Psoas muscle (tissue), 8 donors: ENCODE data around the gene FBXO45. TPM values are rescaled to one million over a fixed set of nuclear protein-coding genes. Genes with fewer than 3 reads are reported as not detected.
A peak's percentile ranks its signal among the peaks of the same experiment; 100 is the strongest.
"Not testable (repeated sequence)": the region's sequence is repeated elsewhere in the genome, so short reads cannot be mapped to it uniquely, and the experiment has no call there.

Experiments
- ATAC-seq, 4 donors: fragments of 200-7000 bp; cut with Tn5 transposase; one replicate each; pipeline ENCODE4 v1.9.1; 2020; ENCODE audit warnings: moderate library complexity in 3 of 4, mild to moderate bottlenecking in 2 of 4
- DNase-seq, 2 donors: peaks; one replicate each; pipeline ENCODE4 v3.0.0-alpha.2; 2020
- H3K27ac ChIP-seq: fragments of 200-600 bp; one replicate; pipeline ENCODE4 v1.8.0; 2022
- H3K27me3 ChIP-seq, 3 donors: fragments of 200-600 bp in 1 of 3; one replicate each; pipeline versions ENCODE4 v1.6.1 to v1.8.0; 2013 to 2022; ENCODE audit warnings: low read length in 2 of 3, mild to moderate bottlenecking in 2 of 3, moderate library complexity in 1 of 3; ENCODE audit not compliant: insufficient read depth in 3 of 3
- H3K36me3 ChIP-seq, 2 donors: fragments of 200-600 bp in 1 of 2; one replicate each; pipeline versions ENCODE4 v1.6.1 to v1.8.0; 2013 to 2022; ENCODE audit warnings: low read depth in 1 of 2, mild to moderate bottlenecking in 1 of 2, moderate library complexity in 1 of 2; ENCODE audit not compliant: insufficient read depth in 1 of 2
- H3K4me1 ChIP-seq: fragments of 200-600 bp; one replicate; pipeline ENCODE4 v1.8.0; 2022
- H3K4me3 ChIP-seq: fragments of 200-600 bp; one replicate; pipeline ENCODE4 v1.8.0; 2022; ENCODE audit warnings: mild to moderate bottlenecking
- H3K9me3 ChIP-seq: fragments of 200-600 bp; one replicate; pipeline ENCODE4 v1.8.0; 2022
- WGBS, 3 donors: extraction: QIAGEN DNeasy Blood & Tissue Kit; methylation state at CpG; one replicate each; pipeline versions ENCODE4 v1.1.6 to v1.1.7; 2013; 5-methylcytosine and 5-hydroxymethylcytosine counted together
- intact Hi-C, 2 donors: fragments of 100-400 bp; cut with DNase I; formaldehyde crosslinking; loops; one replicate each; pipeline versions ENCODE4 v1.11.0 to v1.14.2; 2022
- polyA plus RNA-seq, 3 donors: library from polyadenylated mRNA; stranded (reverse); fragments of 200-250 nt; gene quantifications; one replicate each; pipeline ENCODE4 v1.2.3, GENCODE V29; 2013
- total RNA-seq, 4 donors: library from RNA; stranded (reverse); fragmentation: NEBNext Ultra II Directional in 2 of 4; extraction: Animal tissue kit (Norgen Biotek cat#: 25700) in 2 of 4; gene quantifications; one replicate each; pipeline versions ENCODE4 v1.2.1 to v1.2.4, GENCODE V29; 2021 to 2023
- TF ChIP-seq, protein P1 (sequence below): fragments of 200-600 bp; IDR thresholded peaks from one replicate; pipeline ENCODE4 v1.8.0; 2022; ENCODE audit warnings: antibody characterized with exemption
- donor health status: healthy with polysubstance abuse.
- donor health status: DM: no; HTN: no; CAD: no; lungs with moderate emphysema.
- donor health status: Bipolar disorder and iron deficiency.
- donor health status: healthy.
- donor health status: DM: yes; HTN: yes; CAD: no.
- donor health status: DM: no; HTN: no; CAD: no.
- donor health status: DM: no; HTN: no; CAD: no.
- donor health status: DM: yes; HTN: yes; CAD: no.

The FBXO45 gene
- total and polyA plus RNA-seq, 7 donors, result 9.2 to 37.0 (median 15.3) TPM

DNA sequence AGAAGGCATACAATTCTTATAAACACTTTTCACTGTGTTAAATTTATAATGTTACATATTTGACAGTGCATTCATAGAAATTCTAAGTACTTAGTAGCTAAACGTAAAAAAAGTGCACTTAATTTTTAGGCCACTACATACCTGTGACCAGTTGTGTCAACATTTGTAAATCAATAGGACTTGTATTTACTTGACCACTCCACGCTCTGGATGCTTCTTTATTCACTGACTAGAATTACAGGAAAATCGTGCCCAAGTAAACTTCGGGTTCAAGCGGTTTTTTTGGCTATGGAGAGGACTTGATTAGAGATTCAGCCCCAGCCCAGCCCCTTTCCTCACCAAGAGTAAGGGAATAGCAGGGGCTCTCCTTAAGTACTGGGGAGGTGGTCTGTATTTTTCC is 21.9 kb upstream of the FBXO45 start:
- Histone ChIP-seq H3K4me3 (no peak overlapping the region), H3K9me3 (no peaks in the 10 kb centered on the region), H3K4me1 (no peaks in the 10 kb centered on the region), H3K27me3 (no peaks in the 10 kb centered on the region), H3K36me3 (no peaks in the 10 kb centered on the region), H3K27ac (no peak overlapping the region)
- ATAC-seq, result no peak
- DNase-seq, result no peak
- WGBS, 3 donors, result 82 to 88% (median 84%) methylated on average over 5 of the region's 5 CpGs
- TF ChIP-seq, protein P1, sequence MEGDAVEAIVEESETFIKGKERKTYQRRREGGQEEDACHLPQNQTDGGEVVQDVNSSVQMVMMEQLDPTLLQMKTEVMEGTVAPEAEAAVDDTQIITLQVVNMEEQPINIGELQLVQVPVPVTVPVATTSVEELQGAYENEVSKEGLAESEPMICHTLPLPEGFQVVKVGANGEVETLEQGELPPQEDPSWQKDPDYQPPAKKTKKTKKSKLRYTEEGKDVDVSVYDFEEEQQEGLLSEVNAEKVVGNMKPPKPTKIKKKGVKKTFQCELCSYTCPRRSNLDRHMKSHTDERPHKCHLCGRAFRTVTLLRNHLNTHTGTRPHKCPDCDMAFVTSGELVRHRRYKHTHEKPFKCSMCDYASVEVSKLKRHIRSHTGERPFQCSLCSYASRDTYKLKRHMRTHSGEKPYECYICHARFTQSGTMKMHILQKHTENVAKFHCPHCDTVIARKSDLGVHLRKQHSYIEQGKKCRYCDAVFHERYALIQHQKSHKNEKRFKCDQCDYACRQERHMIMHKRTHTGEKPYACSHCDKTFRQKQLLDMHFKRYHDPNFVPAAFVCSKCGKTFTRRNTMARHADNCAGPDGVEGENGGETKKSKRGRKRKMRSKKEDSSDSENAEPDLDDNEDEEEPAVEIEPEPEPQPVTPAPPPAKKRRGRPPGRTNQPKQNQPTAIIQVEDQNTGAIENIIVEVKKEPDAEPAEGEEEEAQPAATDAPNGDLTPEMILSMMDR, result no peak
- intact Hi-C loops, result no loop called here

DNA sequence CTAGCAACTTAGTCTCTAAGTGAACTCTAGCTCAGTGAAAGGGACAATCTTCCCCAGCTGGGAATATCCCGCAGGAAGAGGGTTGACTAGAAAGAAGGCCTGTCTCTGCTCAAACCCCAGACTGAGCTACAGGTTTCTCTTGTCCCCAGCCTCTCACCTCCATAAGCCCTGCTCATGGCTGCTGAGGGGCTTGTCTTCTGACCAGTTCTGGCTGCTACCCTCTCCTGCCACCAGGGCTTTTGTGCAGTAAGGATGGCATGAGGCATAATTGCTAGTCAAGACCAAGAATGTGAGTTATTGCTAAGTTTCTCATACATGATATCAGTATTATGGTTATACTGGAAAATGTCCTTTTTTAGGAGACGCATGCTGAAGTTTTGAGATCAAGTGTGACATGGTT is 21.4 kb upstream of the FBXO45 start:
- H3K27ac ChIP-seq, result no peak overlapping the region
- H3K4me1 ChIP-seq, result no peaks in the 10 kb centered on the region
- no peaks in the 10 kb centered on the region for H3K27me3 ChIP-seq
- WGBS, 3 donors, result 94 to 97% (median 96%) methylated on average over 2 of the region's 2 CpGs
- DNase-seq (no peak), ATAC-seq (no peak)
- H3K4me3 ChIP-seq, result no peak overlapping the region
- TF ChIP-seq, protein P1, result no peak
- intact Hi-C loops, result no loop called here
- H3K9me3 ChIP-seq, result no peaks in the 10 kb centered on the region
- no peaks in the 10 kb centered on the region for H3K36me3 ChIP-seq

DNA sequence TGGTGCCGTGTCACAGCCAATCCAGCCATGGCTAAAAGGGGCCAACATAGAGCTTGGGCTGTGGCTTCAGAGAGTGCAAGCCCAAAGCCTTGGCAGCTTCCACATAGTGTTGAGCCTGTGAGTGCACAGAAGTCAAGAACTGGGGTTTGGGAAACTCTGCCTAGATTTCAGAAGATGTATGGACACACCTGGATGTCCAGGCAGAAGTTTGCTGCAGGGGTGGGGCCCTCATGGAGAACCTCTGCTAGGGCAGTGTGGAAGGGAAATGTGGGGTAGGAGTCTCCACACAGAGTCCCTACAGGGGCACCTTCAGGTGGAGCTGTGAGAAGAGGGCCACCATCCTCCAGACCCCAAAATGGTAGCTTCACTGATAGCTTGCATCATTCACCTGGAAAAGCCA is 19.1 kb upstream of the FBXO45 start:
- H3K4me3 ChIP-seq, ATAC-seq, H3K27ac ChIP-seq, H3K27me3 ChIP-seq, intact Hi-C loops, H3K9me3 ChIP-seq, DNase-seq, H3K36me3 ChIP-seq, H3K4me1 ChIP-seq: not testable (repeated sequence)
- 93 to 100% (median 100%) methylated on average over 1 of the region's 1 CpG for WGBS, 3 donors

DNA sequence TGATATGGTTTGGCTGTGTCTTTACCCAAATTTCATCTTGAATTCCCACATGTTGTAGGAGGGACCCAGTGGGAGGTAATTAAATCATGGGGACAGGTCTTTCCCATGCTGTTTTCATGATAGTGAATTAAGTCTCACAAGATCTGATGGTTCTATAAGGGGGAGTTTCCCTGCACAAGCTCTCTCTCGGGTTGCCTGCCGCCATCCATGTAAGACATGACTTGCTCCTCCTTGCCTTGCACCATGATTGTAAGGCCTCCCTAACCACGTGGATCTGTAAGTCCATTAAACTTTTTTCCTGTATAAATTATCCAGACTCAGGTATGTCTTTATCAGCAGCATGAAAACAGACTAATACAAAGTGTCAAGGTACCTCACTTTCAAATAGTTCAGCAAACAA is 18.3 kb upstream of the FBXO45 start:
- intact Hi-C loops, result not testable (repeated sequence)
- WGBS, 3 donors, result 87 to 90% (median 89%) methylated on average over 3 of the region's 3 CpGs

DNA sequence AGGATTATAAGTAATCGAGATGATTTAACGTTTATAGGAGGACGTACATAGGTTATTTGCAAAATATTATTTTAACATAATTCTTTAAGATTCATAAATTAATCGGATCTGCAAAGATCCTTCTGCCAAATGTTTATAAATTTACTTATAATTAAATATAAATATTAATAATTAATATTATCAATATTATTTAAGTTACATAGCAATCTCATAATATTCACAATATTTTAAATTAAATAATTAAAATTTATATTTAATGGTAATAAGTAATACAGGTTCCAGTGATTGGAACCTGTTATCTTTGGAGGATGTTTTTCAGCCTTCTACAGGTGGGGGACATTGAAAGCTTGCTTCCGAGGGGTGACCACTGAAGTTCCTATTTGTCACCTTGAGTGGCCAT is 16.2 kb upstream of the FBXO45 start:
- TF ChIP-seq, protein P1, result no peak
- Histone ChIP-seq H3K36me3 (peaks cover 0 to 9% of the 10 kb centered on the region in 2 donors), H3K4me1 (peaks cover 10% of the 10 kb centered on the region), H3K4me3 (no peak overlapping the region), H3K27ac (no peak overlapping the region), H3K27me3 (no peaks in the 10 kb centered on the region), H3K9me3 (no peaks in the 10 kb centered on the region)
- WGBS, 3 donors, result 94 to 97% (median 97%) methylated on average over 5 of the region's 5 CpGs
- DNase-seq (no peak), ATAC-seq (no peak)
- intact Hi-C loops, result no loop called here

More for the DNA sequence above, 18.3 kb upstream of the FBXO45 start:
- not testable (repeated sequence) for ATAC-seq, H3K9me3 ChIP-seq, H3K27me3 ChIP-seq, DNase-seq, H3K36me3 ChIP-seq, H3K27ac ChIP-seq, H3K4me3 ChIP-seq
- peaks cover 10% of the 10 kb centered on the region for H3K4me1 ChIP-seq

DNA sequence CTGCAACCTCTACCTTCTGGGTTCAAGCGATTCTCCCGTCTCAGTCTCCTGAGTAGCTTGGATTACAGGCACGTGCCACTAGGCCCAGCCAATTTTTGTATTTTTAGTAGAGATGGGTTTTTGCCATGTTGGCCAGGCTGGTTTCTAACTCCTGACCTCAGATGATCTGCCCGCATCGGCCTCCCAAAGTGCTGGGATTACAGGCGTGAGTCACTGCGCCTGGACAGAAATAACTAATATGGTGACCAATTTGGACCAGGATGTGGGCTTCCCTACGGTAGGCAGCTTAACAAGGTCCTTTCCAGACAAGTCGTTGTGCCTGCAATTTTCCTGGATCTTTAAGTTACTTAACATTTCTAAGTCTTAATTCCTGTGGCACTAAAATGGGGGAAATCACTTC is 14.9 kb upstream of the FBXO45 start:
- intact Hi-C loops, result no loop called here
- 29 to 49% (median 37%) methylated on average over 9 of the region's 9 CpGs for WGBS, 3 donors
- ATAC-seq (peak; percentile 98 to 100 (median 100)), DNase-seq (peak; percentile 31 to 83)
- Histone ChIP-seq H3K27me3 (no peaks in the 10 kb centered on the region), H3K9me3 (no peaks in the 10 kb centered on the region), H3K4me3 (no peak overlapping the region), H3K27ac (peak overlapping the region; percentile 62), H3K4me1 (peaks cover 10% of the 10 kb centered on the region), H3K36me3 (peaks cover 0 to 17% of the 10 kb centered on the region in 2 donors)
- TF ChIP-seq, protein P1, result no peak
